GM21529 (cell line): ENCODE results near the gene BCL2A1.
"Not testable (repeated sequence)": the region's sequence is repeated elsewhere in the genome, so short reads cannot be mapped to it uniquely, and the experiment has no call there.

Source experiments
- ATAC-seq: cut with Tn5 transposase; IDR thresholded peaks from one replicate; pipeline ENCODE4 v1.9.1; 2021; ENCODE audit not compliant: unreplicated experiment

Gene BCL2A1

DNA sequence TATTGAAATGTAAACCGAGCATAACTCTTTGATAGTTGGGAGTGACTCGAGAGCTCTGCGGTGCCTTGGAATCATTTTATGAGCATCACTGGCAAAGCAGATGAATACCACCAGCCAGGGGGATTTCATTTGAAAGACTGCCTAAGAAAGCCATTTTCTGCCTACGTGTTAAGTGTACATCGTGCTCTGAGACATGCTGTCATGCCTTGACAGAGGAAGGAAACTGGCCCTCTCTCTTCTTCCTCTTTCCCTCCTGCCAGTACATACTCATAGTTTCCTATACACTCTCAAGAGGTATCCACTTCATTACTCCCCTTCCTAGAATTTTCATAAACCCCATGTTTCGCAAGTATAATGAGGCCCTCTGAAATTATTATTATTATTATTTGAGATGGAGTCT is 8.8 kb downstream of the BCL2A1 start:
- no peak for ATAC-seq

- ATAC-seq: no peak
These were observed 10.3 kb downstream of the BCL2A1 start for GRCh38 chr15:79960502-79961212.

GRCh38 chr15:79957741-79958140 is 13.3 kb downstream of the BCL2A1 start:
- ATAC-seq: no peak

DNA sequence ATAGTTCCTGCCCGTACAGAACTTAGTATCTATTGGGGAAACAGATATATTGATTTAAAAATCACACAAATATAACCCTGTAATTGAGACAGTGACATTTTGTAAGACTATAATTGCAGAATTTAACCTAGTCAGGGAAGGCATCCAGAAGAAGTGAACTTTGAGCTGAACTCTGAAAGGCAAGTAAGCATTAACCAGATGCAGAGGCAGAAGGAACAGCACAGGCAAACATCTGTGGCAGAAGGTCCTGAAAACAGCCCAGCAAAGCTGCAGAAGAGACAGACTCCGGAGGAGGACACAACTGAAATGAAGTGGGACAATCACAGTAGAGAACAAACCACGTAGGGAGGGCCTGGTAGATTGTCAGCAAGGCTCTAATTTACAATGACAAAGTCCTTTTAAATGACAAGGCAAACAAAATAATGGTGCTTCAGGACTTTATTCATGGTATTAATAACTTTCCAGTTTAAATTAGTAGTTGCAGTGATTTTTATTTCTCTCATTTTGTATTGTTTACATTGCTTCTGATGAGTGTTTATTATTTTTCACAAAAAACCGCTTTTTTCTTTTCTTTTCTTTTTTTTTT is 14.5 kb downstream of the BCL2A1 start:
- no peak for ATAC-seq

GRCh38 chr15:79954661-79955060 is 16.3 kb downstream of the BCL2A1 start:
- no peak for ATAC-seq

DNA sequence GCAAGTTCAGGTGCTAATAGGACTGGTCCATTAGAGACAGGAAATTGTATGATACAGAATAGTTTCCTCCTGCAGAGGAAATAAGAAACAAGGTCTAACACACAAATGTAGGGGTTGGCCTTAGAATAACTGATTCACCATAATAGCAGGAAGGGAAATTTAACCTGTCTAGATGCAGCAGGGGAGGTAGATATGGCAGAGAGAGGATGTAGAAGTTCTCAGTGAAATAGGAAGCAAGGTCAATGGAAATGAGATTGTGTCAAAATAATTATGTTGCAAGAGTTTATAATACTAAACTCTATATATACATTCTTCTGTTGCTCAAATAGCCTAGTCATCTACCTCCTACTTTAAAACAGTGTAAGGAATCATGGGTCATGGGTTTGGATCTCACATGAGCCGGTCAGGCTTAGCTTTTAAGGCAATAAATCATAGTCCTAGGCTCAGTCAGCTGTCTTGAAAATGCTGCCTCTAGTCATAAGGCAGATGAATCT is 17.0 kb downstream of the BCL2A1 start:
- no peak for ATAC-seq

DNA sequence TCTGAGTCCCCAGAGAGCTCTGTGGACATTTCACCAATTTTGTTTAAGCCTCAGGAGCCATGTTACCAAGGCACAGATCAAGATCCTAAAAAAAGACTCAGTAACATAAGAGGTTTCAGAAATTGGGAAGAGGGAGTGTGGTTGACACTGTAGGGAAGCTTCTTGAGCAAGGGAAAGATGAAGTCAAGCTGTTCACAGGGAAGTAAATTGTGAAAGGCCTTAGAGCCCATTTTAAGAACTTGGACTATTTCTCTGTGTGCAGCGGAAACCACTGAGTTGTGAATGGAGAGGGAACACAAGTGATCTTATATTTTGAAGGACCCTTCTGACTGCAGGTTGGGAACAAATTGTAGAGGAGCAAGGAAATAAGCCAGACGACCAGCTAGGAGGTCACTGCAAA is 18.7 kb downstream of the BCL2A1 start:
- ATAC-seq: no peak

- no peak for ATAC-seq
These were observed 20.7 kb downstream of the BCL2A1 start for GRCh38 chr15:79950247-79950646.

- ATAC-seq: no peak
These were observed 22.2 kb downstream of the BCL2A1 start for GRCh38 chr15:79948761-79949160.

DNA sequence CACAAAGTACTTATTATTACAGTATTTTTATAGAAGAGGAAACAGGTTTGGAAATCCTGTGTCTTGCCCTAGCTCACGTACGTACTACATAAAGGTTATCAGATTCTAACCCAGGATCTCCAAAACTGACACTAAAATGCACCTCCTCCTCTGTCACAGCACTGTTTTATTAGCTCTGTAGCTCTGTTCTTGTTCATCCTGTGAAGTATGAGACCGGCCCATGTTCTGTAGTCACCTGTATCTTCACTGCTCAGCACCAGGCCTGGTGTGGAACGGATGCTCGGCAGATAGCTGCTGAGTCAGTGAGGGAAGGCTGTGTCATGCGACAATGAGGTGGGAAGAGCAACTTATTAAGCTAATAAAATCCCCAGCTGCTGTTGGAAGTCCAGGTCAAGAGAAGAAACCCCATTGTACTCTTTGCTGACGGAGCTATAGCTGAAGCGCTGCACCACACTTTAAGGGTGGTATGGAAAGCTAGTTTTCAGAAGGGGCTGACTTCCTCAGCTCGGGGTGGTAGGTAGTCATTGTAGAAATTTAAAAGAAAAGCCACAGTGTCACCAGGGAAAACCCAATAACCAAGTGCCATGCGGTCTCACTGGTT is 22.8 kb downstream of the BCL2A1 start:
- no peak for ATAC-seq

DNA sequence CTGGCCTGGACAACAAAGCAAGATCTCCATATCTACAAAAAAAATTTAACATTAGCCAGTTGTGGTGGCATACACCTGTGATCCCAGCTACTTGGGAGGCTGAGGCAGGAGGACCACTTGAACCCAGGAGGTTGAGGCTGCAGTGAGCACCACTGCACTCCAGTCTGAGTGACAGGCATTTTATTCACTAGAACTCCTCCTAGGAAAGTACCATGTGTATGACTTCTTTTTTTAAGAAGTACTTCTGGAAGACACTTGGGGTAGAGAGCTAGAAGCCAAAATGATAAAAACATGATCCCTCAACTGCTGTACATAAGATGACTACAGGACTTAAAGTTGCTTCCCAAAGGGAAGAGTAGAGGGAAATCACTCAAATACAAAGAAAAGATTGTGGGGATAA is 24.0 kb downstream of the BCL2A1 start:
- no peak for ATAC-seq

DNA sequence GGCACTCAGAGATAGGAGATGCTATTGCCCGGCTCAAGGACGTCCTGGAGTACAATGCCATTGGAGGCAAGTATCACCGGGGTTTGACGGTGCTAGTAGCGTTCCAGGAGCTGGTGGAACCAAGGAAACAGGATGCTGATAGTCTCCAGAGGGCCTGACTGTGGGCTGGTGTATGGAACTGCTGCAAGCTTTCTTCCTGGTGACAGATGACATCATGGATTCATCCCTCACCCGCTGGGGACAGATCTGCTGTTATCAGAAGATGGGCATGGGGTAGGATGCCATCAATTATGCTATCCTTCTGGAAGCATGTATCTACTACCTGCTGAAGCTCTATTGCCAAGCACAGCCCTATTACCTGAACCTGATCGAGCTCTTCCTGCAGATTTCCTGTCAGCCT is 26.4 kb downstream of the BCL2A1 start:
- ATAC-seq: no peak

DNA sequence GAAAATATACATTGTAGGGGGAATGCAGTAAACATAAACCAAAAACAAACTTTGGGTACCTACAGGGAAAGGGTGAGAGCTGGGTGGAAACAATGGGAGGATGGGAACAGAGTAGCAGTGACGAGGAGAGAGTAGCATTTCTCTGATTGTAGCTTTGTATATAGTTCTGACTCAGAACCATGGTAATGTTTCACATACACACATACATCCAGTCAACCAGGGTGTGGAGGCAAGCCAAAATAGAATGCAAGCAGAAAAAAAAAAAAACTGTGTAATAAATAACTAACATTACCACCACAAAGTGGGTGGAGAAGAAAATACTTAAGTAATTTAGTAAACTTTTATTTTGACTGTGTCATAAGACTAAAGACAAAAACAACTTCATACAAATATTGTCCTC is 27.2 kb downstream of the BCL2A1 start:
- ATAC-seq: peak; percentile 86

- ATAC-seq: no peak
These were observed 28.1 kb downstream of the BCL2A1 start for GRCh38 chr15:79942741-79943481.

GRCh38 chr15:79939399-79939798 is 31.6 kb downstream of the BCL2A1 start:
- ATAC-seq: no peak

DNA sequence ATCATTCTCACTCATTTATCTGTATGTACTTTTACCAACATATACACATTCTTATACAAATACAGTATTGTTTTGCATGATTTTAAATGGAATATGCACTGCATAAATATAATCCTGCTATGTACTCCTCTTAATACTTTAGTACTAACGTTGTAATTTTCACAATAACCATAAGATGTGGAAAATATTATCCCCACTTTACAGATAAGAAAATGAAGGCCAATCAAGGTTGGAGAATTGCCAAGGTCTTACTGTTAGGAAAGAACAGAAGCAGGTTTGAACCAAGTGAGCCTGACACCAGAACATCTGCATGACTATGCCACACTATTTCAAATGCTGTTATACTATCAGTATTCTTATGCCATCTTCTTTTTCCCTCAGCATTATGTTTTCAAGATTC is 32.9 kb downstream of the BCL2A1 start:
- no peak for ATAC-seq

DNA sequence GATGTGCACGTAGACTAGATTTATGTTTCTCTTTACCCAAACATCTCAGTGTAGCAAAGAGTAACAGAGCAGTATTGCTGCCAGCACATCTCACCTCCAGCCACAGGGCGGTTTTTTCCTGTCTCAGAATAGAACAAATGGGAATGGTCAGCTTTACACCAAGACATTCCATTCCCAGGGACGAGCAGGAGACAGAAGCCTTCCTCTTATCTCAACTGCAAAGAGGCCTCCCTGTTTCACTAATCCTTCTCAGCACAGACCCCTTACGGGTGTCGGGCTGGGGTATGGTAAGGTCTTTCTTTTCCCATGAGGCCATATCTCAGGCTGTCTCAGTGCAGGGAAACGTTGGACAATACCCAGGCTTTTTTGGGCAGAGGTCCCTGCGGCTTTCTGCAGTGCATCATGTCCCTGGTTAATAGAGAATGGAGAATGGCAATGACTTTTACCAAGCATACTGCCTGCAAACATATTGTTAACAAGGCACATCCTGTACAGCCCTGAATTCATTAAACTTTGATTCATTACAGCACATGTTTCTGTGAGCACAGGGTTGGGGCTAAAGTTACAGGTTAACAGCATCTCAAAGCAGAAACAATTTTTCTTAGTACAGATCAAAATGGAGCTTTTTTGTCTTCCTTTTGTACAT is 35.3 kb downstream of the BCL2A1 start:
- not testable (repeated sequence) for ATAC-seq

DNA sequence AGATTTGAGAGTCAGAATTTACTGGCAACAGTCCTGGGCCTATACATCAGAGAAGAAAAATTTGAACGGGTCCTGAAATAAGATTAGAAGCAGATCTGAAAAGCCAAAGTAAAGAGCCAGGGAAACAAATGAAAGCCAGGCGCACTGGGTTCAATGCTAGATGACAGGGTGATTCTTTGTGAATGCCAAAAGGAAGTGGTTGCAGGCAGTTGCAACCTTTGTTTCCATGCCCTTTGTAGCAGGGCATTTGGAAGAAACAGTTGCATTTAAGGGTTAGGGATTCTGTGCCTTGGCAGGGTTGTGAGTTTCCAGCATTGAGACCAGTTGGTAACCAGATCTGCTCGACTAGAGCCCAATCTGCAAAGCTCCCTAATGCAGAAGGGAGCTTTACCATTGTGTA is 37.8 kb downstream of the BCL2A1 start:
- ATAC-seq: no peak

DNA sequence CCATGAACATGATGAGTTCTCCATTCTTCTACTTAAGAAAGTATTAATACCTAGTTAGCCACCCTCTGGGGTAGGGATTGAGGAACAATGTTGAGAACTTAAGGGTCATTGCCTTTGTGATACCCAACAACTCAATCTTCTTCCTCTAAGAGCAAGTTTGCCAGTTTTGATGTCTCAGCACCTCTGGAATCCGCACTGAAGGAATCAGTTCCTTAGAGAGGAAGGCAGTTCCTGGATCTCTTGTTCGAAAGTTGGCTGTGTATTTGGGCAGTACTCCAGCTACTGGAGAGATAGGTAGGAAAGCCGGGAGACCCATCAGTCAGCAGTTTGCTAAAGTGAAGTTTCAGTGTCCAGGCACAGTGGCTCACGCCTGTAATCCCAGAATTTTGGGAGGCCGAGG is 38.5 kb downstream of the BCL2A1 start:
- no peak for ATAC-seq

DNA sequence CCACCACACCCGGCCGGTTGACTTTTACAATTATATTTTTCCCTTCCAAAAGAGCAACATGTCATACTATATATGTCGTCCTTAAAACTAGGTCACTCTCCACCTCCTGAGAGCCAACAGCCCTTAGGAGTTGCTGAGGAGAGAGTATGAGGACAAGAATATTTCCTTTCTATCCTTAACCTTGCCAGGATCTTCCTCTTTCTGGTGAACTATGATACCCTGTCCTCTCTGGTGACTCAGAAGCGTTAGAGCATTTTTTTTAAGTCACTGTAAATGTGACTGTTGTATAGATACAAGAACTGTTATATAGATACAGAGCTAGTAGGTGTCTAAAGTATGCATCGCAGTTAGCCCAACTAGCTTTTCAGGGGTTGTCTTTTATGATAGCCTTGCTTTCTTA is 40.5 kb downstream of the BCL2A1 start:
- no peak for ATAC-seq

GRCh38 chr15:79929412-79929811 is 41.6 kb downstream of the BCL2A1 start:
- ATAC-seq: no peak
